Epithelial cell of proximal tubule (primary cell): ENCODE measurements around the gene HES3. TPM values are rescaled to one million over a fixed set of nuclear protein-coding genes. Genes with fewer than 3 reads are reported as not detected.

Experiments
- DNase-seq: peaks from one replicate; pipeline ENCODE4 v3.0.0-alpha.2; 2011; ENCODE audit warnings: low read depth
- H3K4me3 ChIP-seq: 2 replicates; pipeline ENCODE4 v1.5.1; 2011; ENCODE audit warnings: low read depth, mild to moderate bottlenecking, low read length
- total RNA-seq: library from RNA; depleted of rRNA; stranded (reverse); fragments of >200 nt; gene quantifications from 2 replicates; pipeline ENCODE4 v1.2.3, GENCODE V29; 2015
- TF ChIP-seq, protein P1 (sequence below): conservative IDR thresholded peaks from 2 replicates; pipeline ENCODE4 v1.5.1; 2012; ENCODE audit warnings: low read depth, mild to moderate bottlenecking, low read length

Gene HES3
- total RNA-seq, 1 donor from 2014 or later: not detected

DNA sequence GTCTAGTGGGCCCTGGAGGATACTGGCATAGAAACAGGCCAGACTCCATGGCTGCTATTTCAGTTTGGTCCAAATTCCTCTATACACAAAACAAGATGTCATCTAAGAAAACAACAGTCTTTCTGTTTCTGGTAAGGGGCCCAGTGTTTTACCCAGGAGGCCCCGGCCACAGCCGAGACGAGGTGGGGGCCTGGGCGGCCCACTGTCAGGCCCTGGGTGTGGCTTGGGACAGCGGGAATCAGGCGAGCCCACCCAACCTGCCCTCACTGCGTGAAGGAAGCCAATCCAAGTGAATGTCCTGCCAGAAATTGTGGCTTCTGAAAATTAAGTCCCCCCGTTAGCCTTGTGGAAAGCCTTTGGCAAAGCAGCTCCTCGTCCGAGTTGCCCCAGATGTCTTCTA, 48.1 kb downstream of the HES3 start:
- no peak for DNase-seq
- TF ChIP-seq, protein P1, sequence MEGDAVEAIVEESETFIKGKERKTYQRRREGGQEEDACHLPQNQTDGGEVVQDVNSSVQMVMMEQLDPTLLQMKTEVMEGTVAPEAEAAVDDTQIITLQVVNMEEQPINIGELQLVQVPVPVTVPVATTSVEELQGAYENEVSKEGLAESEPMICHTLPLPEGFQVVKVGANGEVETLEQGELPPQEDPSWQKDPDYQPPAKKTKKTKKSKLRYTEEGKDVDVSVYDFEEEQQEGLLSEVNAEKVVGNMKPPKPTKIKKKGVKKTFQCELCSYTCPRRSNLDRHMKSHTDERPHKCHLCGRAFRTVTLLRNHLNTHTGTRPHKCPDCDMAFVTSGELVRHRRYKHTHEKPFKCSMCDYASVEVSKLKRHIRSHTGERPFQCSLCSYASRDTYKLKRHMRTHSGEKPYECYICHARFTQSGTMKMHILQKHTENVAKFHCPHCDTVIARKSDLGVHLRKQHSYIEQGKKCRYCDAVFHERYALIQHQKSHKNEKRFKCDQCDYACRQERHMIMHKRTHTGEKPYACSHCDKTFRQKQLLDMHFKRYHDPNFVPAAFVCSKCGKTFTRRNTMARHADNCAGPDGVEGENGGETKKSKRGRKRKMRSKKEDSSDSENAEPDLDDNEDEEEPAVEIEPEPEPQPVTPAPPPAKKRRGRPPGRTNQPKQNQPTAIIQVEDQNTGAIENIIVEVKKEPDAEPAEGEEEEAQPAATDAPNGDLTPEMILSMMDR: no peak
- no peak overlapping the region for H3K4me3 ChIP-seq

- no peak overlapping the region for H3K4me3 ChIP-seq
- TF ChIP-seq, protein P1: no peak
- no peak for DNase-seq
These were observed 50.3 kb downstream of the HES3 start for GRCh38 chr1:6294080-6294889.

- no peak for DNase-seq
- TF ChIP-seq, protein P1: no peak
These were observed 51.0 kb downstream of the HES3 start for GRCh38 chr1:6294890-6295556.

More at GRCh38 chr1:6294890-6295556, 51.0 kb downstream of the HES3 start:
- no peak overlapping the region for H3K4me3 ChIP-seq

Other genes with a start within 250 kb of the HES3 start
- 0.72 and 3.3 TPM in 2 replicates for gene KCNAB2, start 198.3 kb upstream of the HES3 start, total RNA-seq
- under 0.01 TPM in 1 of 2 replicates, not detected in the other for gene CHD5, start 63.9 kb upstream of the HES3 start, total RNA-seq
- gene RPL22, start 44.6 kb upstream of the HES3 start, total RNA-seq: 202 and 341 TPM in 2 replicates
- 16.9 and 32.1 TPM in 2 replicates for gene RNF207, start 38.1 kb upstream of the HES3 start, total RNA-seq
- gene ICMT, start 8.2 kb upstream of the HES3 start, total RNA-seq: 75.0 and 119 TPM in 2 replicates
- 2.2 and 6.4 TPM in 2 replicates for gene GPR153, start 16.9 kb downstream of the HES3 start, total RNA-seq
- gene ACOT7, start 149.6 kb downstream of the HES3 start, total RNA-seq: 80.3 and 82.0 TPM in 2 replicates
- 3.0 and 6.2 TPM in 2 replicates for gene HES2, start 175.7 kb downstream of the HES3 start, total RNA-seq
- gene ESPN, start 180.6 kb downstream of the HES3 start, total RNA-seq: not detected in 2 replicates
- 9.6 and 30.4 TPM in 2 replicates for gene TNFRSF25, start 222.0 kb downstream of the HES3 start, total RNA-seq
- gene PLEKHG5, start 247.5 kb downstream of the HES3 start, total RNA-seq: 17.4 and 23.3 TPM in 2 replicates